Bronchial epithelial cell (primary cell): ENCODE results near the gene ZNF558. TPM values are rescaled to one million over a fixed set of nuclear protein-coding genes. Genes with fewer than 3 reads are reported as not detected.

Experiments
- DNase-seq: peaks from one replicate; pipeline ENCODE4 v3.0.0-alpha.2; 2010; ENCODE audit warnings: low read depth
- FAIRE-seq: peaks from 2 replicates; lab custom pipeline; 2011; peaks lifted over from hg19 to GRCh38; lab: Jason Lieb, UNC
- H3K27me3 ChIP-seq: 2 replicates; pipeline ENCODE4 v1.5.1; 2011; ENCODE audit warnings: low read length; ENCODE audit not compliant: control insufficient read depth, insufficient read depth
- H3K36me3 ChIP-seq: 2 replicates; pipeline ENCODE4 v1.5.1; 2011; ENCODE audit warnings: low read length; ENCODE audit not compliant: control insufficient read depth, insufficient read depth
- H3K4me3 ChIP-seq: 2 replicates; pipeline ENCODE4 v1.5.1; 2011; ENCODE audit warnings: mild to moderate bottlenecking, low read depth, low read length, control low read depth
- CTCF ChIP-seq: IDR thresholded peaks from 2 replicates; pipeline ENCODE4 v1.5.1; 2011; ENCODE audit warnings: mild to moderate bottlenecking, moderate library complexity, low read length, control low read depth, inconsistent platforms; ENCODE audit not compliant: insufficient read depth, severe bottlenecking
- total RNA-seq: library from RNA; depleted of rRNA; stranded (reverse); fragments of >200 nt; gene quantifications from 2 replicates; pipeline ENCODE4 v1.2.1, GENCODE V29; 2014

The ZNF558 gene
- total RNA-seq, 1 donor from 2014 or later: 40.3 TPM

GRCh38 chr19:8820234-8820633 is 11.9 kb downstream of the ZNF558 start:
- FAIRE-seq: no peak
- no peak for DNase-seq
- no peaks in the 10 kb centered on the region for H3K27me3 ChIP-seq
- H3K4me3 ChIP-seq: no peak overlapping the region
- peaks cover 20% of the 10 kb centered on the region for H3K36me3 ChIP-seq
- TF ChIP-seq CTCF: no peak

GRCh38 chr19:8815780-8816179 is 16.3 kb downstream of the ZNF558 start:
- no peak overlapping the region for H3K4me3 ChIP-seq
- TF ChIP-seq CTCF: no peak
- no peak for DNase-seq
- no peaks in the 10 kb centered on the region for H3K27me3 ChIP-seq
- no peak for FAIRE-seq
- H3K36me3 ChIP-seq: peaks cover 7% of the 10 kb centered on the region

DNA sequence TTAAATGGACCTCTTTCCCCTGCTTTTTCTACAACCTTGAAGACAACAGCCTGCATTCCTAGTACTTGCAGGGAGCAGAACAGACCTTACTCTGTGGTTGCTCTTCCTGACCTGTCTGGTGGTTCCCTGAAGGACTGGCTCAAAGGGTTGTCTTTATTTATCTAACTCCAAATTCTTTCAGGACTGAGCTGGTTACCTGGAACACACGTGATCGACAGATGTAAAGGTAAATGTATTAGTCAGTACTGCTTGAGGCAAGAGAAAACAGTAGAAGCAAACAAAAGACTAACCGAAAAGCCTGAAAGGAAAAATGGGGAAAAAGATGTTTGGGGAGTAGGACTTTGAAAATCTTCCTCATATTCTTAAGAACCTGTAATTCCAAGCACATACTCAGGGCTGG is 17.9 kb downstream of the ZNF558 start:
- no peak for TF ChIP-seq CTCF
- FAIRE-seq: no peak
- Histone ChIP-seq H3K36me3 (peaks cover 10% of the 10 kb centered on the region), H3K27me3 (no peaks in the 10 kb centered on the region), H3K4me3 (no peak overlapping the region)
- peak; percentile 15 for DNase-seq

DNA sequence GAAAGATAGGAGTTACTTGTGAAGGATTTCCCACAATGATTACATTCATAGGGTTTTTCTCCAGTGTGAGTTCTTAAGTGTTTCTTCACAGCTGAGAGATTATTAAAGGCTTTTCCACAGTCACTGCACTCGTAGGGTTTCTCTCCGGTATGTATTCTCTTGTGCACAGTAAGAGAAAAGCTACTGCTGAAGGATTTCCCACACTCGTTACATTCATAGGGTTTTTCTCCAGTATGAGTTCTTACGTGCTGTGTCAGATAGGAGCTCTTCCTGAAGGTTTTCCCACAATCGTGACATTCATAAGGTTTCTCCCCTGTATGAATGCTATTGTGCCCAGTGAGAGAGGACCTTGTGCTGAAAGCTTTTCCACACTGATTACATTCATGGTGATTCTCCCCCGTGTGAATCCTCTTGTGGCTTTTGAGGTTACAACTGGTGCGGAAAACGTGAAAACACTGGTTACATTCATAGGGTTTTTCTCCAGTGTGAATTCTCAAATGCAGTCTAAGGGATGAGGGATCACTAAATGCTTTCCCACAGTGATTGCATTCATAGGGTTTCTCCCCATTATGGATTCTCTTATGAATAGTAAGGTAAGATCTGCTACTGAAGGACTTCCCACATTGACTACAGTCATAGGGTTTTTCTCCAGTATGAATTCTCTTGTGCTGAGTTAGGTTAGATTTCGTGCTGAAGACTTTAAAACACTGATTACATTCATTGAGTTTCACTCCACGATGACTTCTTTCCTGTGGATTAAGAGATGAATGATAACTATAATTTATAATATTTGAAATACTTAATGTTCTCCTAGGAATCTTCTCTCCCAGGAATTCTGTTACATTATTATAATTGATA is 20.6 kb downstream of the ZNF558 start:
- DNase-seq (peak; percentile 5), FAIRE-seq (no peak)
- H3K4me3 ChIP-seq: no peak overlapping the region
- H3K36me3 ChIP-seq: peaks cover 9% of the 10 kb centered on the region
- no peak for TF ChIP-seq CTCF
- H3K27me3 ChIP-seq: no peaks in the 10 kb centered on the region

DNA sequence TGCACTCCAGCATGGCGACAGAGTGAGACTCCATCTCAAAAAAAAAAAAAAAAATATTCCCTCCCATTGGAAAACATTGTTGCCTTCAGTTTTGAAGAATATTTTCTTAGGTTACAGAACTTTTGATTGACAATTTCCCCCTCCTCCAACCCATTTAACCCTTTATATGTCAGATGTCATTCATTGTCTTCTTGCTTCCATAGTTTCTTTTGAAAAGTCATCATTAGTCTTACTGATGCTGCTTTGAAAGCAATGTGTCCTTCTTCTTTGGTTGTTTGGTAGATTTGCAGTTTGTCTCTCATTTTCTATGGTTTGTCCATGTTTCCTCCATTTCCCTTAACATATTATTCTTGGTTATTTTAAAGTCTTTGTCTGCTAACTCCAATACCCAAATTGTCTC is 25.4 kb downstream of the ZNF558 start:
- peaks cover 6% of the 10 kb centered on the region for H3K36me3 ChIP-seq
- FAIRE-seq: no peak

More for the DNA sequence above, 25.4 kb downstream of the ZNF558 start:
- H3K4me3 ChIP-seq: no peak overlapping the region
- no peak for DNase-seq
- no peak for TF ChIP-seq CTCF
- H3K27me3 ChIP-seq: no peaks in the 10 kb centered on the region
